Lower lobe of right lung (tissue), 2 donors: ENCODE measurements around the gene TRH. TPM values are rescaled to one million over a fixed set of nuclear protein-coding genes. Genes with fewer than 3 reads are reported as not detected.

Experiments used
- ATAC-seq, 2 donors: fragments of 200-7000 bp; cut with Tn5 transposase; one replicate each; pipeline ENCODE4 v1.9.1; 2020 to 2022; ENCODE audit warnings: mild to moderate bottlenecking in 2 of 2, moderate library complexity in 2 of 2
- DNase-seq: peaks from one replicate; pipeline ENCODE4 v3.0.0-alpha.2; 2020
- H3K27ac ChIP-seq: fragments of 200-600 bp; one replicate; pipeline ENCODE4 v1.8.0; 2022
- H3K27me3 ChIP-seq: fragments of 200-600 bp; one replicate; pipeline ENCODE4 v1.8.0; 2022; ENCODE audit warnings: low read depth
- H3K36me3 ChIP-seq: fragments of 200-600 bp; one replicate; pipeline ENCODE4 v1.8.0; 2022; ENCODE audit warnings: mild to moderate bottlenecking
- H3K4me1 ChIP-seq: fragments of 200-600 bp; one replicate; pipeline ENCODE4 v1.8.0; 2022
- H3K4me3 ChIP-seq: fragments of 200-600 bp; one replicate; pipeline ENCODE4 v1.8.0; 2022; ENCODE audit warnings: mild to moderate bottlenecking
- H3K9me3 ChIP-seq: fragments of 200-600 bp; one replicate; pipeline ENCODE4 v1.8.0; 2022
- intact Hi-C: fragments of 100-400 bp; cut with DNase I; formaldehyde crosslinking; loops from one replicate; pipeline ENCODE4 v1.11.0; 2022
- long read RNA-seq: library from polyadenylated mRNA; unstranded; transcript quantifications from one replicate; pipeline ENCODE4 v2.0.0, GENCODE V29; 2021
- total RNA-seq: library from RNA; stranded (reverse); fragmentation: NEBNext Ultra II Directional; extraction: Animal tissue kit (Norgen Biotek cat#: 25700); gene quantifications from one replicate; pipeline ENCODE4 v1.2.1, GENCODE V29; 2021
- TF ChIP-seq, protein P1 (sequence below): fragments of 200-600 bp; IDR thresholded peaks from one replicate; pipeline ENCODE4 v1.8.0; 2022; ENCODE audit warnings: antibody characterized with exemption, mild to moderate bottlenecking
- donor health status: DM: no; HTN: yes; CAD: no; lungs with severe emphysema.

Gene TRH, protein sequence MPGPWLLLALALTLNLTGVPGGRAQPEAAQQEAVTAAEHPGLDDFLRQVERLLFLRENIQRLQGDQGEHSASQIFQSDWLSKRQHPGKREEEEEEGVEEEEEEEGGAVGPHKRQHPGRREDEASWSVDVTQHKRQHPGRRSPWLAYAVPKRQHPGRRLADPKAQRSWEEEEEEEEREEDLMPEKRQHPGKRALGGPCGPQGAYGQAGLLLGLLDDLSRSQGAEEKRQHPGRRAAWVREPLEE
- total RNA-seq: not detected
- long read RNA-seq: 0 reads

DNA sequence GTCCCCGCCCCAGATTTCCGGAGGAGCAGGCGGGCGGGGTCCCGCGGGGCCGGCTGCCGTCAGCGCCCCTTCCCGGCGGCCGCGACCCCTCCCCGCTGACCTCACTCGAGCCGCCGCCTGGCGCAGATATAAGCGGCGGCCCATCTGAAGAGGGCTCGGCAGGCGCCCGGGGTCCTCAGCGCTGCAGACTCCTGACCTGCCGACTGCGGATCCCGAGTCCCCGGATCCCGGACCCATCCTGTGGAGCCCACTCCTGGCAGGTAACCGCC, at the start of gene TRH:
TSS of gene TRH (plus strand) at position 157 of the 269 bp plus-strand sequence. CDS start 1,097 bp downstream, outside the sequence.
- H3K27me3 ChIP-seq: peaks cover 47% of the 10 kb centered on the region
- intact Hi-C loops: no loop called here
- DNase-seq (no peak), ATAC-seq (no peak)
- H3K27ac ChIP-seq: no peak within 1 kb of the TSS
- TF ChIP-seq, protein P1, sequence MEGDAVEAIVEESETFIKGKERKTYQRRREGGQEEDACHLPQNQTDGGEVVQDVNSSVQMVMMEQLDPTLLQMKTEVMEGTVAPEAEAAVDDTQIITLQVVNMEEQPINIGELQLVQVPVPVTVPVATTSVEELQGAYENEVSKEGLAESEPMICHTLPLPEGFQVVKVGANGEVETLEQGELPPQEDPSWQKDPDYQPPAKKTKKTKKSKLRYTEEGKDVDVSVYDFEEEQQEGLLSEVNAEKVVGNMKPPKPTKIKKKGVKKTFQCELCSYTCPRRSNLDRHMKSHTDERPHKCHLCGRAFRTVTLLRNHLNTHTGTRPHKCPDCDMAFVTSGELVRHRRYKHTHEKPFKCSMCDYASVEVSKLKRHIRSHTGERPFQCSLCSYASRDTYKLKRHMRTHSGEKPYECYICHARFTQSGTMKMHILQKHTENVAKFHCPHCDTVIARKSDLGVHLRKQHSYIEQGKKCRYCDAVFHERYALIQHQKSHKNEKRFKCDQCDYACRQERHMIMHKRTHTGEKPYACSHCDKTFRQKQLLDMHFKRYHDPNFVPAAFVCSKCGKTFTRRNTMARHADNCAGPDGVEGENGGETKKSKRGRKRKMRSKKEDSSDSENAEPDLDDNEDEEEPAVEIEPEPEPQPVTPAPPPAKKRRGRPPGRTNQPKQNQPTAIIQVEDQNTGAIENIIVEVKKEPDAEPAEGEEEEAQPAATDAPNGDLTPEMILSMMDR: no peak
- H3K36me3 ChIP-seq: no peaks in the 10 kb centered on the region
- H3K4me1 ChIP-seq: peaks cover 15% of the 10 kb centered on the region
- H3K9me3 ChIP-seq: no peaks in the 10 kb centered on the region
- peak within 1 kb of the TSS; percentile 30 for H3K4me3 ChIP-seq

DNA sequence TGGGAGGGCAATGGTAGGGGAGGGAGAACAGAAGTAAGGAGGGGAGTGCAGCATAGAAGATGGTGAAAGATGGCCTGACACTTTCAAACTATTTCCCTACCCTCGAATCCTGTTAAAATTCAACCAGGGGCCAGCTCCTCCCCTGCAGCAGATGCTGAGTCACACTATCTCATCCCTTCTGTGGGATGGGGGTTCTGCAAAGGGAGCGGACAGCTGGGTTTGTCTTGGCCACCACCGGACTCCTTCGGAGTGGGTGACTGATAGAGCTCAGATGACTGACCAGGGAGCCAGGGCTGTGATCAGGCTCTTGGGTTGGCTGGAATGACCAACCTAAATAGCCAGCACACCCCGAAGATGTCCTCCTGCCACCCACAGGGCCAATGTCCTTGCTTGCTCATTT, 47.4 kb upstream of the TRH start:
- Histone ChIP-seq H3K4me3 (no peak overlapping the region), H3K9me3 (peaks cover 15% of the 10 kb centered on the region), H3K4me1 (no peaks in the 10 kb centered on the region), H3K27me3 (no peaks in the 10 kb centered on the region), H3K27ac (no peak overlapping the region), H3K36me3 (no peaks in the 10 kb centered on the region)
- ATAC-seq (no peak), DNase-seq (no peak)
- intact Hi-C loops: no loop called here
- TF ChIP-seq, protein P1: no peak

DNA sequence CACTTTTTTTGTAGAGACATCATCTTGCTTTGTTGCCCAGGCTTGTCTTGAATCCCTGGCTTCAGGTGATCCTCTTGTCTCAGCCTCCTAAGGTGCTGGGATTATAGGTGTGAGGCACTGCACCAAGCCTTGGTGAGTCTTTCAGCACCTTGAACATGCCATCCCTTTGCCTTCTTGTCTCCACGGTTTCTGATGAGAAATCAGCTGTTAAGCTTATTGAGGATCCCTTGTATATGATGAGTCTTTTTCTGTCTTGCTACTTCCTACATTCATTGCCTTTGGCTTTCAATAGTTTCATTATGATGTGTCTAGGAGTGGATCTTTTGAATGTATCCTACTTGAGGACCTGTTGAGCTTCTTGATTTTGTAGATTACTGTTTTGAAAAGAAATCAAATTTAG, 45.1 kb upstream of the TRH start:
- H3K36me3 ChIP-seq: no peaks in the 10 kb centered on the region
- TF ChIP-seq, protein P1: no peak
- no peak overlapping the region for H3K4me3 ChIP-seq
- ATAC-seq (no peak), DNase-seq (no peak)
- H3K27me3 ChIP-seq: no peaks in the 10 kb centered on the region
- intact Hi-C loops: no loop called here
- H3K9me3 ChIP-seq: peaks cover 12% of the 10 kb centered on the region
- H3K27ac ChIP-seq: no peak overlapping the region
- no peaks in the 10 kb centered on the region for H3K4me1 ChIP-seq

DNA sequence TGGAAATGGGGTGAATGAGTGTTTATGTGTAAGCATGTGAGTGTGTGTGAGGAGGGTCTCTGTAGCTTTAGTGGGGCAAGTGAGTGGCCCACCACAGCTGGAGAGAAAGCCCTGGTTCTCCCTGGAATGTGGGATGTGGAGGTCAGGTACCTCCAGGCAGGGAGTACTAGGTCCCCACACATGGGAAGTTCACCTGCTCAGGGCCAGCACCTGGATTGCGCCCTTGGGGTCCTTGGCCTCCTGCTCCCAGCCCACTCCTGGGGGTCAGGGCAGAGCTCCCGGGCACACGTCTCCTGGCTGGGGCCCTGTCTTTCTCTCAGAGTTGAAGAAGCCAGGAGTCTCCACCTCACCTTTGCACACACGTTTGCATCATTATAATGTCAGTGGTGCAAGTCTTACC, 41.0 kb upstream of the TRH start:
- intact Hi-C loops: no loop called here
- DNase-seq: no peak
- Histone ChIP-seq H3K27me3 (no peaks in the 10 kb centered on the region), H3K9me3 (peaks cover 12% of the 10 kb centered on the region), H3K4me3 (no peak overlapping the region), H3K27ac (no peak overlapping the region), H3K4me1 (no peaks in the 10 kb centered on the region), H3K36me3 (no peaks in the 10 kb centered on the region)
- TF ChIP-seq, protein P1: no peak
- no peak for ATAC-seq

DNA sequence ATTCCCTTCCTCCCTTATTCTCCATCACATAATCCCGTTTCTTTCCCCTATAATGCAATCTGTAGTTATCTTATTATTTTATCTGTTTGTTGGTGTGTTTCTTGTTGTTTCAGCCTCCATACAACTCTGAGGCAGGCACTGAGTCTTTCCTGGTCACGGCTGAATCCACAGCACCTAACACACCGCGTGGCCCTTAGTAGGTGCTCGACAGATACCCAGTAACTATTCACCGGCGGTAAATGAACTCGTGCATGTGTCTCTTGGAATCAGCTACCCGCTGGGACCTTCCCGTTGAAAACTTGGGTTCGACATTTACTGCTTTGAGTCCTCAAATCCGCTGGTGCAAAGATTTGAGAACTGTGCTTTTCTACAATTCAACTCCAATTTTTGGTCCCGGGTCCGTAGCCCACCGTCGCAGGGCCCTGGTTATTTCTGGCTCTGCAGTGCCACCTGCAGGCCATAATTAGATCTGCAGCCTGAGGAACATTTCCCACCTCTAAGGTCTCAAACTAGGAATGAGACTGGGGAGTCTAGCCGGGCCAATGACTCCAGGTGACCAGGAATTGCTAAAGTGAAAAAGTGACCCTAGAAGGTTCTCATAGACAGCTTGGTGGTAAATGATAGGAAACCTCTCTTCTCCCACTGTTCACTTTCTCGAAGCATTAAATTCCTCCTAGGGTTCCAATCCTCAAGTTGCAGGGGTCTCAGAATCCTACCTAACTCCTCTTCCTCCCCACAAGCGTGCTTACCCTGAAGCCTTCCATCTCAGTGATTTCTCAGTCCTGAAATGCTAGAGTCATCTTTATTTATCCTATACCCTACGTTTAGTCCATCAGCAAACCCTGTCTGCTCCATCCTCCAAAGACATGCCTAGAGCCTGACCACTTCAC, 40.0 kb upstream of the TRH start:
- Histone ChIP-seq H3K4me3 (peak overlapping the region; percentile 31), H3K27ac (no peak overlapping the region), H3K4me1 (no peaks in the 10 kb centered on the region), H3K36me3 (no peaks in the 10 kb centered on the region), H3K27me3 (no peaks in the 10 kb centered on the region), H3K9me3 (peaks cover 4% of the 10 kb centered on the region)
- no peak for DNase-seq
- ATAC-seq: peak; percentile 67 to 74
- intact Hi-C loops: no loop called here
- TF ChIP-seq, protein P1: peak; percentile 96
